ENCODE data around the gene AGPAT4.
"Not testable (repeated sequence)": the region's sequence is repeated elsewhere in the genome, so short reads cannot be mapped to it uniquely, and the experiment has no call there.

Gene AGPAT4

GRCh38 chr6:161226009-161226964 is 47.6 kb downstream of the AGPAT4 start:
- peak in 1 of 2 experiments; percentile 19 for DNase-seq

DNA sequence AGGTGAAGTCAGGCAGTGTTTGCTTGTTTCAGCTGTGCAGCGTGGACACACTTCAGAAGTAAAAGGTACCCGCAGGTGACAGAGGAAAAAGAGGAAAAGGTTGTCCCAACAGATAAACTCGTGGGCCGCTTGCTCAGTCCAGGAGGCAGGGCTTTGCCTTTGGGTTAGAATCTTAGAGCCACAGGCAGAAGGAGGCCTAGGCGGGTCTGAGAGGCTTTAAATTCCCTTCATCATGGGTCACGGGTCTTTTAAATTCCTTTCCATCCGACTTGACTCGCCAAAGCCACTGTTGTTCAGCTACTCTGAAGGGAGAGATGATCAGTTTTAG is 48.2 kb downstream of the AGPAT4 start:
- no peak for DNase-seq

DNA sequence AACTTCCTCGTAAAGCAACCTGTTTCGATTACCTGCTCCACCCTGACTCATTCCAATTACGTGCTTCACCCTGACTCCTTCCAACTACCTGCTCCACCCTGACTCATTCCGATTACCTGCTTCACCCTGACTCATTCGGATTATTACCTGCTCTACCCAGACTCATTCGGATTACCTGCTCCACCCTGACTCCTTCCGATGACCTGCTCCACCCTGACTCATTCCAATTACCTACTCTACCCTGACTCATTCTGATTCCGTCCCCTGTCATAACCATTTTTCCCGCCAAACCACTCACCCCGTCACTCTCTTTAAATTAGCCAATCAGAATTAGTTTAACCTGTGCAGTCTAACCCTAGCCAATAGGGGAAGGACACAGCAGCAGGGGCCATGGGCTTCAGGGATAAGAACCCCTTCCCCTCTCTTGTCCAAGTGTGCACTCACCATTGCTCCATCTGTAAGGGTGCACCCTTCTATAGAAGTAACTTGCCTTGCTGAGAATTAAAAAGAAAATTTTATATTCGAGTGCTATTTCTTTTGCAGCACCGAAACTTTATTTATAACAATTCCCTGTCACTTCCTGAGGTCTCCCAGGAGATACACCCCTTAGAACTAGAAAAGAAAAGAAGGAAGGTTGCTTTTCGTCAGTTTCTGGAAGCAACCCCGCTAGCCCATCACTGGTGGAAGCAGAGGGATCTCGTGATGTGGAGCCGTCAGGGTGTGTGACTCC is 48.7 kb downstream of the AGPAT4 start:
- DNase-seq: not testable (repeated sequence)

- no peak for DNase-seq
Measured at GRCh38 chr6:161223646-161224045, 50.2 kb downstream of the AGPAT4 start.

DNA sequence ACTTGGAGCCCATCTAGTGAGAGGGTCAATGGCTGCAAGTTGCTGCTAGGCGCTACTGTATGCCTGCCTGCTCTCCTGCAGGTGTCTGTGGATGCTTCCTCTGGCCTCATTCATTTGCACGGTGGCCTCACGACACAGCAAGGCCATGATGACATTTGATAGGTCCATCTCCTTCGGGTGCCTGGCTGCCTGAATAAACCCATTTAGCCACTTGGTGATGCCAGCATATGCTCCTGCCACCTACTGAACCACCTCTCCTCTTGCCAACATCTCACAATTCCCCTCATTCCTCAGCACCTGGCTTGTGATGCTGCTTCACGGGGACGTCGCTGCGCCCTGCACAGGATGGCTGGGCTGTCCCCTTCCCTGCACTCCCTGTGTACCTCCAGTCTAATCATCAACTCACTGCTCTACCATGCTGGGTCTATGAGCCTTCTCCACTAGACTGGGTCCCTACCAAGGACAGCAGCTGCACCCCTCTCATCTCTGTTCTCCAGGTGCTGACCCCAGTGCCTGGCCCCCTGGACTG is 51.1 kb downstream of the AGPAT4 start:
- no peak for DNase-seq

DNA sequence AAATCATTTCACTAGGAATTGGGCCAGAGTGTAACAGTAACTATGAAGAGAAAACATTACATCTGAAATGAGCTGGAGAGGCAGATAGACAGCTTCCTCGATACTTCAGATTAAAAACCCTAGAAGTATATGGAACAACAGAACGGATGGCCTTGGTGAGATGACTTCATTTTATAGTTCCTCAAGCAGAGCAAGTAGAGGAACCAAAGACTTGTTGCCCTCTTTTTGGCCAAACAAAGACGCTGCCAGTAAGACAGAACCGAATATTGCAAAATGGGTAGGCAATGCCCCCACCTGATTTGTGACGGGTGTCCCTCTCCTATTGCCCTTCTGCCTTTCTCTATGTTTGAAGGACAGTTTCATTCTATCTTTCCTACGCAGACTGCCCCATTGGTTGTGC is 53.5 kb downstream of the AGPAT4 start:
- DNase-seq: no peak

GRCh38 chr6:161219680-161220079 is 54.2 kb downstream of the AGPAT4 start:
- no peak for DNase-seq

DNA sequence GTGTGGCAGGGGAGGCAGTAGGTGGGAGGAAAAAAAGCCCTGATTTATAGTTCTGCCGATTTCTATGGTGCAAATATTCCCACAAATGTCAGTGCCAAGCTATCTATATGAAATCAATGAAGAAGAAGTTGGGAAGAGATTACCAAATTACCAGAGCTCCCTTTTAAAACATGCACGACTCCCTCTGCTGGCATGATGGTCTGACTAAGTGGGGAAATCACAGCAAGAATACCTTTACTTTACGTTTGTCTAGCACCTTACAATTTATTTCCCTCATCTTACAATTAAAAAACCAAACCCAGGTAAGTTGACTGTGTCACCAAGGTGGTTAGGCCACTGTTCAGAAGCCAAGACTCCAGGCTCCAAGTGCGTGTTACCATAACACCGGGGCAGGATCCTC is 55.6 kb downstream of the AGPAT4 start:
- no peak for DNase-seq

- DNase-seq: no peak
Measured at GRCh38 chr6:161217628-161218027, 56.2 kb downstream of the AGPAT4 start.

DNA sequence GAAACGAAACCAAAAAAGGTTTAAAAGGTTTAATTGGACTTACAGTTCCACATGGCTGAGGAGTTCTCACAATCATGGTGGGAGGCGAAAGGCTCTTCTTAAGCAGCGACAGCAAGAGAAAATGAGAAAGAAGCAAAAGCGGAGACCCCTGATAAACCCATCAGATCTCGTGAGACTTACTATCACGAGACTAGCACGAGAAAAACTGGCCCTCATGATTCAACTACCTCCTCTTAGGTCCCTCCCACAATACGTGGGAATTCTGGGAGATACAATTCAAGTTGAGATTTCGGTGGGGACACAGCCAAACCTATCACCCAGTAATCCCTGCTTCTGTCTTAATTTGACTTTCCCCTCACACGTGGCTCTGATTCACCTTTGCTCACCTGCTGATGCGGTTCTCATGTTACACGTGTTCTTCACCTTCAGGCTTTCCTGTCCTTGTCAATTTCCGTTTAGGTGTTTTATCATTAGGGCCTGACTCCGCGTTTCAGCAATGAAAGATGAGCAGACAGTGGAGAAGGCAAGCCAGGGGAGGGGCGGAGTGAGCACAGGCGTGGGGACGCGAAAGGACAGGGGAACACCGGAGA is 57.1 kb downstream of the AGPAT4 start:
- DNase-seq: no peak

- DNase-seq: no peak
Measured at GRCh38 chr6:161215876-161216615, 57.8 kb downstream of the AGPAT4 start.

- DNase-seq: no peak
Measured at GRCh38 chr6:161215193-161215592, 58.7 kb downstream of the AGPAT4 start.

GRCh38 chr6:161214722-161215121 is 59.1 kb downstream of the AGPAT4 start:
- DNase-seq: no peak

DNA sequence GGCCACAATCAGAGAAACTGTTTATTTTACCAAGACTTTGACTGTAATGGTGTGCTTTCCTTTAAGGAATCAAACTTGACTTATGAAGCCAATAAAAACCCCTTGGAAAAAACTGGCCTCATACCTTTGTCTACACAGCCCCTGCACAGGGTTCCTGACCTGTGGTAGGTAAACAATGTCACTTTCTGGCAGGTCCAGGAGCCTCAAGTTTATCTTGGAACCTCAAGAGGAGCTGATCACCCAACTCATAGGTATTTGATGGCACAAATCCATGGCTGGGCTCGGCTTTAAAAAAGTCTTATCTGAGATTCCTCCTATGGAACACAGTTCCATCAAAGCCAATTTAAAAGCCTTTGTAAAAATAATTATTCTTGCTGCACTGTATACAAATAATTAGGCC is 61.0 kb downstream of the AGPAT4 start:
- no peak for DNase-seq

- no peak for DNase-seq
Measured at GRCh38 chr6:161211380-161212035, 62.4 kb downstream of the AGPAT4 start.

- DNase-seq: no peak
Measured at GRCh38 chr6:161210857-161211256, 63.0 kb downstream of the AGPAT4 start.

DNA sequence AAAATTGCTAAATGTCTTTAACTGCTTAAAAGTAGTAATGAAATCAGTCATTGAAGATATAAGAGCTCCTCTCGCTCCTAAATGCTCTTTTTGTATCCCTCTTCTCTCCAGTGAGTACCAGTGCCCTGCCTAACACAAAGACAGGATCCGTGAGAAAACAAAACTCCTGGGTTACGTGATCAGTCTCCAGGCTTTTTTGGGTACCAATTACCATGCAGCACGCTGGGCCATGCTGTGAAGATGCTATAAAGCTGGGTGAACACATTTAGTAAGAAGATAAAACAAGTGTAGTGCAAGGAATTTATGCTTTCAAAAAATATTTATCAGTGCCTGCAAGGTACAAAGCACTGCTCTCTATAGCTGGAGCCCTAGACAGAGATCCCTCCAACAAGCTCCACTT is 66.7 kb downstream of the AGPAT4 start:
- DNase-seq: no peak

DNA sequence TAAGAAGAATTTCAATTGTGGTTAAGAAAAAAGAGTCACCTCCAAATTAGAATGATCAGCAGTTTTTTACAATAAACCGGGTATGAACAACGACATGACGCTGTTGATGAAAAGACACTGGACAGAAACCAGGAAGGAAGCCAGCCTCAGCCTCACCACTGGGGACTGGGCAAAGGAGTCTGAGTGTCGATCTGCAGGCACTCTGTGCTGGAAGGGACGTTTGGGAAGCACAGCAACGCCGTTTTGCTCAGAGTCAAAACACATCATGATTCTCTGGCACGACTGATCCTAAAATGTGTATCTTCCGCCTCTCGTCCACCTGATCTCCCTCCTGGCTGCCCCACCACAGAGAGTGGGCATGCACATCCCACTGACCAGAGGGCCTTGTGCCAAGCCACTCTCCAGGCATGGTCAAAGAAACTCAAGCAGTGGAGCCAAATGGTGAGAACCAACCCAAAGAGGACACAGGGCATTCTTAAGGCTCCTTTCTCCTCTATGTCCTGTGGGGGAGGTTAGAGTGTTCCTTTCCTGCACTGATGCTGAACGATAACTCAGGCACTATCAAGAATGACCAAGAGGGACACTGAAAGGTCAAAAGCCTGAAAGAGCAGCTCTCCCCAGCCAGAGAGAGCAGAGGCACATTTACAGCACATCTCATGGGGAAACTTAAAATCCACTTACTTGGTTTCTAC is 68.8 kb downstream of the AGPAT4 start:
- DNase-seq: no peak

DNA sequence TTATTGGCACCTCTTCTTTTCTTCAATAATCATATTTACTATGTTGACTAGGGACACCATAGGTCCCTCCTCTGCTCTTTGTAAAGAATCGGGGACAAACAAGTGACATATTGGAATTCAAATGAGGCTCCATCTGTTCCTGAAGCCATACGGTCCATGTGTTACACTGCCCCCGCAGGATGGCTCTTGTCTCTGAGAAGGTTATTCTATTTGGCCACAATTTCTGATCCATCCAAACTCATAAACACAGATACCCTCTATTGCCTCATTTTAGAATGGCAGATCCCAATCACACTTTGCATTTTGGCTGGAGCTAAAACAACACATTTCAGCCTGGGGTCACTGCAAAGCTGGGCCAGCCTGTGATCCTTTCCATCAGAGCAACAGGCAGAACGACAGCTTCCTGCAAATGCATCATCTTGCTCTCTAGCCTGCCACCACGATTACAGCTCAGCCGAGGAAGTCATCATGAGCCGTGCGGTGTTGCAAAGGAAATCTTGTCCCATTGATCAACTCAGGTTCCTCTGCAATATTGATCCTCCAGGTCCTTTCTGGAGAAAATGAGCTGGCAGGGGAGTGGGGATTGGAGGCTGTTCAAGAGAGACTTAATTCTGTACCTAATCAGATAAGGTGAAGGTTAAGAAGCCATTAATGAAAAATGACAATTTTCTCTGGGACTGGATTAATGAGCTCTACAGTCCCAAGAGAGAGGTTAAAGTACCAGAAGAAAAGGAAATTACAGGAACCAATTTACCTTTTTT is 73.1 kb downstream of the AGPAT4 start:
- DNase-seq: no peak

DNA sequence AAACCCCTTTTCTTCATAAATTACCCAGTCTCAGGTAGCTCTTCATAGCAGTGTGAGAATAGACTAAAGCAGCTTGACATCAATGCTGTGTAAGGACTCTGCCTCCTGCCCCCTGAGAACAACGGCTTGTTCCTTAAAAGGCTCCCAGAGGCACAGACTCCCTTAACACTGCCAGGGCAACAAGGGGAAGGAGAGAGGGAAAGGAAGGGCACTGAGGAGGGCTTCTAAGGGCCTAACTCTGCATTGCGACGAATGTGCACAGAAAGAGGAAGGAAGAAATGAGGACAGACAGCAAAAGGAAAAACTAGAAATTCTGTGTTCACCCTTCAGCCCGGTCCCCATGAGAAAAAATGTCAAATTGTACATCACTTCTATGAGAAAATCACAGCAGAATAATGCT is 74.0 kb downstream of the AGPAT4 start:
- no peak for DNase-seq
